H1 (cell line): ENCODE results near the gene MBLAC1. TPM values are rescaled to one million over a fixed set of nuclear protein-coding genes. Genes with fewer than 3 reads are reported as not detected.

ENCODE experiments used
- CTCF ChIA-PET: fragments of 300-600 bp; sonication (Branson Sonifier 250); formaldehyde crosslinking; loops from one replicate; lab custom pipeline; 2021; ENCODE audit not compliant: partially characterized antibody; lab: Charles Lee
- POLR2A ChIA-PET: fragments of 300-600 bp; sonication (Branson Sonifier 250); formaldehyde crosslinking; loops from one replicate; lab custom pipeline; 2021; ENCODE audit warnings: inconsistent platforms; ENCODE audit not compliant: partially characterized antibody; lab: Charles Lee
- DNase-seq, 2 experiments: peaks; one replicate each; pipeline versions ENCODE4 v3.0.0 to v3.0.0-alpha.2; 2010 to 2022; ENCODE audit warnings: low spot score in 2 of 2, low read depth in 1 of 2, mixed read lengths in 1 of 2
- FAIRE-seq: peaks from 2 replicates; lab custom pipeline; 2011; peaks lifted over from hg19 to GRCh38; lab: Jason Lieb, UNC
- H2AFZ ChIP-seq: 2 replicates; pipeline ENCODE4 v1.8.1; 2012; ENCODE audit warnings: low read length, inconsistent platforms
- H2AK5ac ChIP-seq: 2 replicates; pipeline ENCODE4 v1.6.1; 2013; ENCODE audit warnings: low read depth, low read length
- H2BK120ac ChIP-seq: replicated peaks from 2 replicates; pipeline ENCODE3; 2013; ENCODE audit warnings: low read depth, low read length, inconsistent platforms
- H2BK12ac ChIP-seq: 2 replicates; pipeline ENCODE4 v1.6.1; 2013; ENCODE audit warnings: low read depth, low read length
- H2BK15ac ChIP-seq: 2 replicates; pipeline ENCODE4 v1.6.1; 2013; ENCODE audit warnings: low read length
- H2BK20ac ChIP-seq: 2 replicates; pipeline ENCODE4 v1.6.1; 2013; ENCODE audit warnings: low read length
- H2BK5ac ChIP-seq: 2 replicates; pipeline ENCODE4 v1.6.1; 2013; ENCODE audit warnings: low read depth, low read length
- H3K14ac ChIP-seq: 2 replicates; pipeline ENCODE4 v1.6.1; 2013; ENCODE audit warnings: inconsistent platforms; ENCODE audit not compliant: insufficient read length
- H3K18ac ChIP-seq: 2 replicates; pipeline ENCODE4 v1.6.1; 2013; ENCODE audit warnings: low read length; ENCODE audit errors: extremely low read depth
- H3K23ac ChIP-seq: 2 replicates; pipeline ENCODE4 v1.6.1; 2013; ENCODE audit warnings: inconsistent platforms; ENCODE audit not compliant: insufficient read length
- H3K23me2 ChIP-seq: 2 replicates; pipeline ENCODE4 v1.6.1; 2013; ENCODE audit warnings: low read depth, low read length
- H3K27ac ChIP-seq: 2 replicates; pipeline ENCODE4 v1.6.1; 2011; ENCODE audit warnings: low read depth, low read length, inconsistent platforms
- H3K27me3 ChIP-seq, 4 experiments: replicated peaks in 1 of 4; 1 replicate in 1 of 4; 2 replicates in 3 of 4; pipeline versions ENCODE4 v1.6.1 to v1.8.1; 2011 to 2013; ENCODE audit warnings: low read length in 3 of 4, mild to moderate bottlenecking in 3 of 4, inconsistent platforms in 2 of 4, mixed read lengths in 2 of 4, moderate library complexity in 1 of 4; ENCODE audit not compliant: control insufficient read depth in 3 of 4, insufficient read depth in 3 of 4; ENCODE audit errors: extremely low read depth in 1 of 4
- H3K36me3 ChIP-seq, 4 experiments: 2 replicates each; pipeline versions ENCODE4 v1.6.1 to v1.8.1; 2011 to 2013; ENCODE audit warnings: mild to moderate bottlenecking in 4 of 4, low read length in 3 of 4, moderate library complexity in 2 of 4, control low read depth in 1 of 4, inconsistent platforms in 1 of 4; ENCODE audit not compliant: insufficient read depth in 4 of 4, control insufficient read depth in 2 of 4
- H3K4ac ChIP-seq: replicated peaks from 2 replicates; pipeline ENCODE3; 2013; ENCODE audit warnings: low read length, low read depth, mixed read lengths, inconsistent platforms; ENCODE audit not compliant: insufficient read length
- H3K4me1 ChIP-seq, 4 experiments: replicated peaks in 1 of 4; 1 replicate in 1 of 4; 2 replicates in 3 of 4; pipeline versions ENCODE4 v1.6.1 to v1.8.1; 2011 to 2013; ENCODE audit warnings: low read length in 3 of 4, inconsistent platforms in 2 of 4, mixed read lengths in 1 of 4; ENCODE audit not compliant: insufficient read depth in 4 of 4, control insufficient read depth in 3 of 4
- H3K4me2 ChIP-seq, 2 experiments: 2 replicates each; pipeline versions ENCODE4 v1.6.1 to v1.8.1; 2011 to 2013; ENCODE audit warnings: low read depth in 2 of 2, low read length in 2 of 2, control low read depth in 1 of 2, inconsistent platforms in 1 of 2, mild to moderate bottlenecking in 1 of 2; ENCODE audit not compliant: insufficient read depth in 1 of 2
- H3K4me3 ChIP-seq, 4 experiments: fragments of 200-600, 300-600 bp in 1 of 4; sonication (generic), shearing (Covaris generic), sonication (Bioruptor Twin) in 1 of 4; 2 replicates each; pipeline versions ENCODE4 v1.5.1 to v1.8.1; 2011 to 2016; ENCODE audit warnings: low read length in 4 of 4, low read depth in 3 of 4, control low read depth in 2 of 4, inconsistent platforms in 2 of 4, mild to moderate bottlenecking in 2 of 4, mixed read lengths in 1 of 4, moderate library complexity in 1 of 4; ENCODE audit not compliant: insufficient read depth in 2 of 4; ENCODE audit errors: extremely low read depth in 1 of 4
- H3K56ac ChIP-seq: replicated peaks from 2 replicates; pipeline ENCODE3; 2013; ENCODE audit warnings: low read depth, mild to moderate bottlenecking, mixed read lengths, low read length, inconsistent platforms; ENCODE audit not compliant: insufficient read length
- H3K79me1 ChIP-seq: 2 replicates; pipeline ENCODE4 v1.6.1; 2013; ENCODE audit warnings: low read depth, low read length, control low read depth
- H3K79me2 ChIP-seq, 2 experiments: 2 replicates each; pipeline versions ENCODE4 v1.6.1 to v1.8.1; 2012 to 2013; ENCODE audit warnings: low read length in 2 of 2, mild to moderate bottlenecking in 2 of 2, inconsistent platforms in 1 of 2; ENCODE audit not compliant: insufficient read depth in 2 of 2, control insufficient read depth in 1 of 2
- H3K9ac ChIP-seq, 4 experiments: replicated peaks in 1 of 4; 1 replicate in 1 of 4; 2 replicates in 3 of 4; pipeline versions ENCODE4 v1.6.1 to v1.8.1; 2011 to 2013; ENCODE audit warnings: low read depth in 3 of 4, low read length in 3 of 4, control low read depth in 2 of 4, mild to moderate bottlenecking in 2 of 4, moderate library complexity in 2 of 4, inconsistent platforms in 1 of 4; ENCODE audit errors: extremely low read depth in 1 of 4
- H3K9me3 ChIP-seq, 2 experiments: 2 replicates each; pipeline versions ENCODE4 v1.6.1 to v1.8.1; 2012 to 2013; ENCODE audit warnings: mild to moderate bottlenecking in 2 of 2, moderate library complexity in 2 of 2, control low read depth in 1 of 2, inconsistent platforms in 1 of 2, low read depth in 1 of 2, low read length in 1 of 2, mixed read lengths in 1 of 2; ENCODE audit not compliant: insufficient read depth in 2 of 2
- H4K20me1 ChIP-seq, 2 experiments: replicated peaks in 1 of 2; 2 replicates each; pipeline versions ENCODE3 to v1.8.1; 2011 to 2013; ENCODE audit warnings: inconsistent platforms in 2 of 2, low read length in 2 of 2, mild to moderate bottlenecking in 1 of 2; ENCODE audit not compliant: insufficient read depth in 2 of 2, control insufficient read depth in 1 of 2
- H4K5ac ChIP-seq: 2 replicates; pipeline ENCODE4 v1.6.1; 2013; ENCODE audit warnings: low read length, low read depth, mixed read lengths, inconsistent platforms; ENCODE audit not compliant: insufficient read length
- H4K8ac ChIP-seq: 2 replicates; pipeline ENCODE4 v1.8.0; 2013; ENCODE audit warnings: mild to moderate bottlenecking, moderate library complexity, low read length, inconsistent platforms; ENCODE audit not compliant: insufficient read depth; ENCODE audit errors: extremely low read depth
- H4K91ac ChIP-seq: replicated peaks from 2 replicates; pipeline ENCODE3; 2013; ENCODE audit warnings: low read length, mixed read lengths, inconsistent platforms; ENCODE audit not compliant: insufficient read length
- BRCA1 ChIP-seq: IDR thresholded peaks from 2 replicates; pipeline ENCODE4 v1.6.1; 2012; ENCODE audit warnings: low read depth, low read length, improper control_type of control experiment
- CHD2 ChIP-seq: IDR thresholded peaks from 2 replicates; pipeline ENCODE4 v1.6.1; 2012; ENCODE audit warnings: low read length, improper control_type of control experiment
- CTBP2 ChIP-seq: IDR thresholded peaks from 2 replicates; pipeline ENCODE4 v1.7.0; 2011; ENCODE audit warnings: borderline replicate concordance, mild to moderate bottlenecking, moderate library complexity, mixed read lengths, low read length; ENCODE audit not compliant: insufficient read depth, insufficient read length
- HDAC6 ChIP-seq: IDR thresholded peaks from one replicate; pipeline ENCODE4 v1.7.1; 2012; ENCODE audit warnings: low read depth, mild to moderate bottlenecking, inconsistent platforms, low read length, moderate library complexity
- KDM4A ChIP-seq: IDR thresholded peaks from one replicate; pipeline ENCODE4 v1.7.1; 2012; ENCODE audit warnings: low read depth, mild to moderate bottlenecking, moderate library complexity, low read length, inconsistent platforms; ENCODE audit not compliant: severe bottlenecking
- NANOG ChIP-seq: IDR thresholded peaks from 2 replicates; pipeline ENCODE4 v1.6.1; 2011; ENCODE audit warnings: low read length, low read depth, mild to moderate bottlenecking, inconsistent platforms; ENCODE audit not compliant: insufficient read depth, poor library complexity, severe bottlenecking
- POU5F1 ChIP-seq: IDR thresholded peaks from 2 replicates; pipeline ENCODE4 v1.6.1; 2011; ENCODE audit warnings: low read depth, mild to moderate bottlenecking, low read length, moderate library complexity
- RAD21 ChIP-seq, 2 experiments: IDR thresholded peaks in 1 of 2; conservative IDR thresholded peaks in 1 of 2; 2 replicates each; pipeline ENCODE4 v1.6.1; 2011; ENCODE audit warnings: low read depth in 2 of 2, low read length in 2 of 2, improper control_type of control experiment in 1 of 2, inconsistent platforms in 1 of 2, mild to moderate bottlenecking in 1 of 2, moderate library complexity in 1 of 2
- SP4 ChIP-seq: IDR thresholded peaks from 2 replicates; pipeline ENCODE4 v1.6.1; 2012; ENCODE audit warnings: low read length, inconsistent platforms
- TCF12 ChIP-seq: IDR thresholded peaks from 2 replicates; pipeline ENCODE4 v1.6.1; 2011; ENCODE audit warnings: low read depth, mild to moderate bottlenecking, low read length
- WGBS, 2 experiments: shearing (Covaris generic) in 1 of 2; methylation state at CpG; one replicate each; pipeline versions ENCODE4 v1.1.6 to v1.1.7; 2013 to 2015; ENCODE audit warnings: low lambda C conversion rate in 2 of 2, mixed read lengths in 2 of 2, inconsistent platforms in 1 of 2, low coverage in 1 of 2, missing lambda C conversion rate in 1 of 2; ENCODE audit not compliant: insufficient replicate concordance in 2 of 2, insufficient coverage in 1 of 2, insufficient read length in 1 of 2; ENCODE audit errors: extremely low coverage in 1 of 2, missing lambda C conversion rate in 1 of 2; 5-methylcytosine and 5-hydroxymethylcytosine counted together
- polyA plus RNA-seq, 7 experiments: library from polyadenylated mRNA; depleted of rRNA in 3 of 7; stranded (reverse) in 5 of 7; unstranded in 2 of 7; fragments of >200 nt in 5 of 7; fragments of 200-250 nt in 2 of 7; gene quantifications; 1 replicate in 5 of 7; 2 replicates in 1 of 7; 4 replicates in 1 of 7; pipeline versions ENCODE4 v1.2.1 to v1.2.3, GENCODE V29; 2011 to 2013; ENCODE audit warnings: missing spikeins in 2 of 7, mixed read lengths in 2 of 7
- total RNA-seq: library from RNA; stranded (reverse); fragmentation: NEBNext Ultra II Directional; extraction: Animal tissue kit (Norgen Biotek cat#: 25700); gene quantifications from 2 replicates; pipeline ENCODE4 v1.2.1, GENCODE V29; 2021
- TF ChIP-seq, protein P1 (sequence below): IDR thresholded peaks from 2 replicates; pipeline ENCODE4 v1.6.1; 2012; ENCODE audit warnings: inconsistent platforms

The MBLAC1 gene
- total and polyA plus RNA-seq, 2 of the 8 experiments (the other 6 are each of a cell fraction or from before 2014, with no cell fraction given): 1.00 to 1.7 TPM

- Histone ChIP-seq H3K4ac (peak overlapping the region; percentile 99), H2AFZ (no peak overlapping the region), H4K5ac (peak overlapping the region; percentile 99), H4K20me1 (peaks cover 8 to 17% of the 10 kb centered on the region in 2 experiments), H3K36me3 (peaks cover 39 to 53% (median 41%) of the 10 kb centered on the region in 4 experiments), H2BK12ac (no peak overlapping the region; the same call in 1 of the 2 replicates), H3K4me1 (peaks cover 0 to 8% (median 3%) of the 10 kb centered on the region in 4 experiments; a peak in 3 of 7 replicates), H4K8ac (peak overlapping the region; percentile 100), H3K9ac (peak overlapping the region; percentile 98 to 100 (median 100)), H3K18ac (peak overlapping the region; percentile 99), H3K14ac (no peak overlapping the region), H2BK5ac (peak overlapping the region; percentile 97), H3K4me3 (peak overlapping the region; percentile 76 to 97 (median 84)), H3K79me1 (peaks cover 12% of the 10 kb centered on the region), H3K23ac (no peak overlapping the region), H2BK15ac (no peak overlapping the region), H3K4me2 (peak overlapping the region; percentile 77 to 85; a peak in 3 of 4 replicates), H2AK5ac (peak overlapping the region; percentile 66), H2BK20ac (no peak overlapping the region), H4K91ac (peak overlapping the region; percentile 99), H2BK120ac (no peak overlapping the region), H3K27me3 (no peaks in the 10 kb centered on the region), H3K56ac (peak overlapping the region; percentile 91), H3K23me2 (no peaks in the 10 kb centered on the region; the same call in 1 of the 2 replicates), H3K27ac (peak overlapping the region; percentile 98), H3K79me2 (peaks cover 9 to 56% of the 10 kb centered on the region in 2 experiments), H3K9me3 (no peaks in the 10 kb centered on the region)
- DNase-seq (peak in 1 of 2 experiments; percentile 90), FAIRE-seq (no peak)
- WGBS, 2 experiments: 2% methylated on average over 41 of the region's 61 CpGs; no CpG with 5 or more reads in 1 of the 2 experiments
- CTCF ChIA-PET: interaction anchor here (0.7 to 5.9 kb wide), 7 partner anchors 8 to 30 kb away, joined by 3 to 55 read pairs (median 4); partner anchors contain the start of gene MBLAC1
- POLR2A ChIA-PET: interaction anchor here (0.6 to 20.0 kb wide), 46 partner anchors 12 to 787 kb away, joined by 3 to 722 read pairs (median 5); partner anchors contain the start of genes AZGP1, BUD31, CNPY4 and COPS6
- TF ChIP-seq TCF12: no peak
- no peak for TF ChIP-seq KDM4A
- TF ChIP-seq, protein P1, sequence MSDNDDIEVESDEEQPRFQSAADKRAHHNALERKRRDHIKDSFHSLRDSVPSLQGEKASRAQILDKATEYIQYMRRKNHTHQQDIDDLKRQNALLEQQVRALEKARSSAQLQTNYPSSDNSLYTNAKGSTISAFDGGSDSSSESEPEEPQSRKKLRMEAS: peak; percentile 98
- no peak for TF ChIP-seq POU5F1
- TF ChIP-seq CTBP2: no peak
- TF ChIP-seq CHD2: peak; percentile 89
- no peak for TF ChIP-seq RAD21 (IDR thresholded peaks at IDR 0.05 in 1 of 2, conservative IDR thresholded peaks at IDR 0.05 in 1 of 2; ENCODE audit: low read depth in 2 of 2, low read length in 2 of 2)
- no peak for TF ChIP-seq NANOG
- no peak for TF ChIP-seq BRCA1
- 0 out of 2 replicates have a peak, but pooled peaks have one; percentile 9 for TF ChIP-seq SP4
- TF ChIP-seq HDAC6: no peak
These were observed 26.2 kb upstream of the MBLAC1 start for GRCh38 chr7:100100420-100101015.
